HepG2 (cell line): Measurements from ENCODE around the gene PLAGL2. TPM values are rescaled to one million over a fixed set of nuclear protein-coding genes. Genes with fewer than 3 reads are reported as not detected.
A peak's percentile ranks its signal among the peaks of the same experiment; 100 is the strongest.

Experiments
- RXRB ChIP-seq: IDR thresholded peaks from 2 replicates; pipeline ENCODE4 v1.6.1; 2016; ENCODE audit warnings: borderline replicate concordance, missing genetic modification reagents, missing compliant biosample characterization
- SMARCC2 ChIP-seq: fragments of 450-650 bp; IDR thresholded peaks from 2 replicates; pipeline ENCODE4 v1.6.1; 2017; ENCODE audit warnings: antibody characterized with exemption, mild to moderate bottlenecking
- microRNA counts: library from miRNA; unstranded; fragments of <30 nt; microRNA quantifications from one replicate; lab custom pipeline; 2015
- polyA plus RNA-seq, 8 experiments: library from polyadenylated mRNA; depleted of rRNA in 3 of 8; stranded (reverse) in 7 of 8; unstranded in 1 of 8; fragments of >200 nt; fragmentation: Illumina TruSeq in 4 of 8; extraction: Trizol in 4 of 8; gene quantifications; 2 replicates each; pipeline versions ENCODE4 v1.2.1 to v1.2.3, GENCODE V29; 2011 to 2016; ENCODE audit warnings: low read depth in 4 of 8, missing spikeins in 1 of 8, mixed read lengths in 1 of 8; ENCODE audit not compliant: insufficient read depth in 1 of 8
- total RNA-seq, 5 experiments: library from RNA; depleted of rRNA; stranded (reverse); fragments of >200 nt; fragmentation: Illumina TruSeq; extraction: Trizol; gene quantifications; 2 replicates each; pipeline ENCODE4 v1.2.3, GENCODE V29; 2016; ENCODE audit warnings: low read depth in 1 of 5
- TF ChIP-seq, protein P1 (sequence below): sonication (generic); formaldehyde crosslinking; conservative IDR thresholded peaks from 2 replicates; pipeline ENCODE4 v1.8.1; 2023; ENCODE audit warnings: missing genetic modification reagents
- TF ChIP-seq, protein P2 (sequence below): sonication (generic); formaldehyde crosslinking; IDR thresholded peaks from 2 replicates; pipeline ENCODE4 v1.5.0; 2020; ENCODE audit warnings: missing genetic modification reagents

Gene PLAGL2
- total and polyA plus RNA-seq, 2 of the 13 experiments (the other 11 are each of a cell fraction or from before 2014, with no cell fraction given), result 15.2 to 15.3 TPM

DNA sequence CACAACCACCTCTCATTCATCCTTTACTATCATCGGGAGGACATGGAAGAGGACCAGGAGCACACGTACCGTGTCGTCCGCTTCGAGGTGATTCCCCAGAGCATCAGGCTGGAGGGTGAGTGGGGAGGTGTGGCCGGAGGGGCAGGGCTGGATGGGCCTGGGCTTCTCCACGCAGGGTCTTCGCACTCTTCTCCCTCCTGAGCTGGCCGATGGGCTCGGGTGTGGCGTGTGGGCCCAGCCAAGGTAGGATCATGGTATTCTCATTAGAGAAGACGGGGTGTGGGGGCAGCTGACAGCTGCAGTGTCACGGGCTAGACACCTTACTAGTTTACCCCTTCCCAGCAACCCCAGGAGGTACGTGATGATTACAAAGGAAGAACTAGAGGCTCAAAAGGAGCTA, 64.6 kb downstream of the PLAGL2 start (continued):
- TF ChIP-seq, protein P1, sequence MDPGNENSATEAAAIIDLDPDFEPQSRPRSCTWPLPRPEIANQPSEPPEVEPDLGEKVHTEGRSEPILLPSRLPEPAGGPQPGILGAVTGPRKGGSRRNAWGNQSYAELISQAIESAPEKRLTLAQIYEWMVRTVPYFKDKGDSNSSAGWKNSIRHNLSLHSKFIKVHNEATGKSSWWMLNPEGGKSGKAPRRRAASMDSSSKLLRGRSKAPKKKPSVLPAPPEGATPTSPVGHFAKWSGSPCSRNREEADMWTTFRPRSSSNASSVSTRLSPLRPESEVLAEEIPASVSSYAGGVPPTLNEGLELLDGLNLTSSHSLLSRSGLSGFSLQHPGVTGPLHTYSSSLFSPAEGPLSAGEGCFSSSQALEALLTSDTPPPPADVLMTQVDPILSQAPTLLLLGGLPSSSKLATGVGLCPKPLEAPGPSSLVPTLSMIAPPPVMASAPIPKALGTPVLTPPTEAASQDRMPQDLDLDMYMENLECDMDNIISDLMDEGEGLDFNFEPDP, result 0 out of 2 replicates have a peak, but pooled peaks have one; percentile 28
- TF ChIP-seq RXRB (CRISPR knock-in tag), result no peak
- TF ChIP-seq, protein P2, sequence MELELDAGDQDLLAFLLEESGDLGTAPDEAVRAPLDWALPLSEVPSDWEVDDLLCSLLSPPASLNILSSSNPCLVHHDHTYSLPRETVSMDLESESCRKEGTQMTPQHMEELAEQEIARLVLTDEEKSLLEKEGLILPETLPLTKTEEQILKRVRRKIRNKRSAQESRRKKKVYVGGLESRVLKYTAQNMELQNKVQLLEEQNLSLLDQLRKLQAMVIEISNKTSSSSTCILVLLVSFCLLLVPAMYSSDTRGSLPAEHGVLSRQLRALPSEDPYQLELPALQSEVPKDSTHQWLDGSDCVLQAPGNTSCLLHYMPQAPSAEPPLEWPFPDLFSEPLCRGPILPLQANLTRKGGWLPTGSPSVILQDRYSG, result no peak
- TF ChIP-seq SMARCC2, result no peak

MicroRNA genes within 50 kb of the gene (microRNA counts, 767-probe panel; counts per million panel counts)
- microRNA hsa-miR-1825 (lab: Ali Mortazavi, UCI), result not detected

Other genes with a start within 250 kb of the PLAGL2 start
- gene XKR7, start 239.6 kb downstream of the PLAGL2 start, total RNA-seq (2016; rRNA removed; fragmentation: Illumina TruSeq; extraction: Trizol), result not detected in 2 replicates
- gene XKR7, start 239.6 kb downstream of the PLAGL2 start, polyA plus RNA-seq (2011; rRNA removed), result not detected in 2 replicates
- 0.15 TPM in 1 of 2 replicates, not detected in the other for gene CCM2L, start 197.3 kb downstream of the PLAGL2 start, total RNA-seq (2016; rRNA removed; fragmentation: Illumina TruSeq; extraction: Trizol)
- gene CCM2L, start 197.3 kb downstream of the PLAGL2 start, polyA plus RNA-seq (2011; rRNA removed), result not detected in 2 replicates
- not detected in 2 replicates for gene HCK, start 155.5 kb downstream of the PLAGL2 start, total RNA-seq (2016; rRNA removed; fragmentation: Illumina TruSeq; extraction: Trizol)
- gene HCK, start 155.5 kb downstream of the PLAGL2 start, polyA plus RNA-seq (2011; rRNA removed), result 0.04 and 0.10 TPM in 2 replicates
- gene TM9SF4, start 98.0 kb downstream of the PLAGL2 start, total RNA-seq (2016; rRNA removed; fragmentation: Illumina TruSeq; extraction: Trizol), result 30.3 and 53.5 TPM in 2 replicates
- 171 and 183 TPM in 2 replicates for gene TM9SF4, start 98.0 kb downstream of the PLAGL2 start, polyA plus RNA-seq (2011; rRNA removed)
- gene POFUT1, start 137 bp upstream of the PLAGL2 start, total RNA-seq (2016; rRNA removed; fragmentation: Illumina TruSeq; extraction: Trizol), result 30.2 and 58.3 TPM in 2 replicates
- gene POFUT1, start 137 bp upstream of the PLAGL2 start, polyA plus RNA-seq (2011; rRNA removed), result 35.5 and 41.6 TPM in 2 replicates
- gene KIF3B, start 69.9 kb upstream of the PLAGL2 start, total RNA-seq (2016; rRNA removed; fragmentation: Illumina TruSeq; extraction: Trizol), result 28.8 and 36.4 TPM in 2 replicates
- gene KIF3B, start 69.9 kb upstream of the PLAGL2 start, polyA plus RNA-seq (2011; rRNA removed), result 20.2 and 23.6 TPM in 2 replicates
- 47.3 and 62.1 TPM in 2 replicates for gene ASXL1, start 150.6 kb upstream of the PLAGL2 start, total RNA-seq (2016; rRNA removed; fragmentation: Illumina TruSeq; extraction: Trizol)
- 74.8 and 87.6 TPM in 2 replicates for gene ASXL1, start 150.6 kb upstream of the PLAGL2 start, polyA plus RNA-seq (2011; rRNA removed)